ENCODE results near the gene CYSRT1. TPM values are rescaled to one million over a fixed set of nuclear protein-coding genes. Genes with fewer than 3 reads are reported as not detected.

Gene CYSRT1
- total and polyA plus RNA-seq, 2 donors: 0.57 to 2.8 TPM

GRCh38 chr9:137233143-137233980 is 8.4 kb downstream of the CYSRT1 start:
- Histone ChIP-seq H3K27me3 (ENCODE audit: control insufficient read depth in 2 of 2, insufficient read depth in 1 of 2, low read length in 1 of 2) (peaks cover 0 to 71% of the 10 kb centered on the region in 2 donors), H3K4me3 (ENCODE audit: low read length in 2 of 2) (no peak overlapping the region), H3K9me3 (ENCODE audit: control insufficient read depth in 2 of 2, insufficient read depth in 1 of 2, low read length in 1 of 2) (no peaks in the 10 kb centered on the region), H3K36me3 (ENCODE audit: control insufficient read depth in 2 of 2, insufficient read depth in 2 of 2, low read length in 1 of 2) (no peaks in the 10 kb centered on the region), H3K27ac (ENCODE audit: low read depth in 1 of 2, low read length in 1 of 2) (no peak overlapping the region), H3K4me1 (ENCODE audit: control insufficient read depth in 2 of 2, insufficient read depth in 2 of 2, low read length in 2 of 2) (peaks cover 10 to 15% of the 10 kb centered on the region in 2 donors)
- no peak for DNase-seq (ENCODE audit: low read depth in 6 of 9, low spot score in 9 of 9)
- 95% methylated on average over 40 of the region's 40 CpGs for WGBS

- Histone ChIP-seq H3K4me3 (ENCODE audit: low read length in 2 of 2) (no peak overlapping the region), H3K27ac (ENCODE audit: low read depth in 1 of 2, low read length in 1 of 2) (no peak overlapping the region), H3K9me3 (ENCODE audit: control insufficient read depth in 2 of 2, insufficient read depth in 1 of 2, low read length in 1 of 2) (no peaks in the 10 kb centered on the region), H3K36me3 (ENCODE audit: control insufficient read depth in 2 of 2, insufficient read depth in 2 of 2, low read length in 1 of 2) (no peaks in the 10 kb centered on the region), H3K27me3 (ENCODE audit: control insufficient read depth in 2 of 2, insufficient read depth in 1 of 2, low read length in 1 of 2) (peaks cover 0 to 62% of the 10 kb centered on the region in 2 donors), H3K4me1 (ENCODE audit: control insufficient read depth in 2 of 2, insufficient read depth in 2 of 2, low read length in 2 of 2) (peaks cover 10 to 19% of the 10 kb centered on the region in 2 donors)
- WGBS: 87% methylated on average over 40 of the region's 40 CpGs
- no peak for DNase-seq (ENCODE audit: low read depth in 6 of 9, low spot score in 9 of 9)
Measured at GRCh38 chr9:137234055-137234697, 9.2 kb downstream of the CYSRT1 start.

- no peak for DNase-seq (ENCODE audit: low read depth in 6 of 9, low spot score in 9 of 9)
- Histone ChIP-seq H3K27ac (ENCODE audit: low read depth in 1 of 2, low read length in 1 of 2) (no peak overlapping the region), H3K9me3 (ENCODE audit: control insufficient read depth in 2 of 2, insufficient read depth in 1 of 2, low read length in 1 of 2) (no peaks in the 10 kb centered on the region), H3K36me3 (ENCODE audit: control insufficient read depth in 2 of 2, insufficient read depth in 2 of 2, low read length in 1 of 2) (no peaks in the 10 kb centered on the region), H3K4me3 (ENCODE audit: low read length in 2 of 2) (no peak overlapping the region), H3K27me3 (ENCODE audit: control insufficient read depth in 2 of 2, insufficient read depth in 1 of 2, low read length in 1 of 2) (peaks cover 0 to 55% of the 10 kb centered on the region in 2 donors), H3K4me1 (ENCODE audit: control insufficient read depth in 2 of 2, insufficient read depth in 2 of 2, low read length in 2 of 2) (peaks cover 16 to 24% of the 10 kb centered on the region in 2 donors)
- 84% methylated on average over 18 of the region's 18 CpGs for WGBS
Measured at GRCh38 chr9:137234758-137235423, 9.9 kb downstream of the CYSRT1 start.

- WGBS: 85% methylated on average over 35 of the region's 35 CpGs
- H3K36me3 ChIP-seq (ENCODE audit: control insufficient read depth in 2 of 2, insufficient read depth in 2 of 2, low read length in 1 of 2): no peaks in the 10 kb centered on the region
- H3K27me3 ChIP-seq (ENCODE audit: control insufficient read depth in 2 of 2, insufficient read depth in 1 of 2, low read length in 1 of 2): peaks cover 0 to 48% of the 10 kb centered on the region in 2 donors
- DNase-seq (ENCODE audit: low read depth in 6 of 9, low spot score in 9 of 9): no peak
- no peaks in the 10 kb centered on the region for H3K9me3 ChIP-seq (ENCODE audit: control insufficient read depth in 2 of 2, insufficient read depth in 1 of 2, low read length in 1 of 2)
- no peak overlapping the region for H3K27ac ChIP-seq (ENCODE audit: low read depth in 1 of 2, low read length in 1 of 2)
- H3K4me3 ChIP-seq (ENCODE audit: low read length in 2 of 2): no peak overlapping the region
- peaks cover 16 to 27% of the 10 kb centered on the region in 2 donors for H3K4me1 ChIP-seq (ENCODE audit: control insufficient read depth in 2 of 2, insufficient read depth in 2 of 2, low read length in 2 of 2)
Measured at GRCh38 chr9:137235424-137236237, 10.7 kb downstream of the CYSRT1 start.

GRCh38 chr9:137236238-137236935 is 11.4 kb downstream of the CYSRT1 start:
- DNase-seq (ENCODE audit: low read depth in 6 of 9, low spot score in 9 of 9): peak in 8 of 9 donors; percentile 73 to 93 (median 88)
- Histone ChIP-seq H3K27ac (ENCODE audit: low read depth in 1 of 2, low read length in 1 of 2) (peak overlapping the region in 1 of 2 donors; percentile 26), H3K36me3 (ENCODE audit: control insufficient read depth in 2 of 2, insufficient read depth in 2 of 2, low read length in 1 of 2) (no peaks in the 10 kb centered on the region), H3K27me3 (ENCODE audit: control insufficient read depth in 2 of 2, insufficient read depth in 1 of 2, low read length in 1 of 2) (peaks cover 0 to 41% of the 10 kb centered on the region in 2 donors), H3K4me1 (ENCODE audit: control insufficient read depth in 2 of 2, insufficient read depth in 2 of 2, low read length in 2 of 2) (peaks cover 16 to 27% of the 10 kb centered on the region in 2 donors), H3K9me3 (ENCODE audit: control insufficient read depth in 2 of 2, insufficient read depth in 1 of 2, low read length in 1 of 2) (no peaks in the 10 kb centered on the region), H3K4me3 (ENCODE audit: low read length in 2 of 2) (no peak overlapping the region)
- 9% methylated on average over 31 of the region's 31 CpGs for WGBS

GRCh38 chr9:137236936-137237421 is 12.0 kb downstream of the CYSRT1 start:
- Histone ChIP-seq H3K4me1 (ENCODE audit: control insufficient read depth in 2 of 2, insufficient read depth in 2 of 2, low read length in 2 of 2) (peaks cover 19 to 30% of the 10 kb centered on the region in 2 donors), H3K36me3 (ENCODE audit: control insufficient read depth in 2 of 2, insufficient read depth in 2 of 2, low read length in 1 of 2) (peaks cover 0 to 2% of the 10 kb centered on the region in 2 donors), H3K27me3 (ENCODE audit: control insufficient read depth in 2 of 2, insufficient read depth in 1 of 2, low read length in 1 of 2) (peaks cover 0 to 35% of the 10 kb centered on the region in 2 donors), H3K27ac (ENCODE audit: low read depth in 1 of 2, low read length in 1 of 2) (peak overlapping the region in 1 of 2 donors; percentile 26), H3K4me3 (ENCODE audit: low read length in 2 of 2) (no peak overlapping the region), H3K9me3 (ENCODE audit: control insufficient read depth in 2 of 2, insufficient read depth in 1 of 2, low read length in 1 of 2) (no peaks in the 10 kb centered on the region)
- no peak for DNase-seq (ENCODE audit: low read depth in 6 of 9, low spot score in 9 of 9)
- 39% methylated on average over 11 of the region's 11 CpGs for WGBS

- H3K4me1 ChIP-seq (ENCODE audit: control insufficient read depth in 2 of 2, insufficient read depth in 2 of 2, low read length in 2 of 2): peaks cover 28 to 40% of the 10 kb centered on the region in 2 donors
- H3K4me3 ChIP-seq (ENCODE audit: low read length in 2 of 2): no peak overlapping the region
- no peaks in the 10 kb centered on the region for H3K9me3 ChIP-seq (ENCODE audit: control insufficient read depth in 2 of 2, insufficient read depth in 1 of 2, low read length in 1 of 2)
- WGBS: 95% methylated on average over 13 of the region's 13 CpGs
- no peak for DNase-seq (ENCODE audit: low read depth in 6 of 9, low spot score in 9 of 9)
- H3K27me3 ChIP-seq (ENCODE audit: control insufficient read depth in 2 of 2, insufficient read depth in 1 of 2, low read length in 1 of 2): peaks cover 0 to 24% of the 10 kb centered on the region in 2 donors
- H3K36me3 ChIP-seq (ENCODE audit: control insufficient read depth in 2 of 2, insufficient read depth in 2 of 2, low read length in 1 of 2): peaks cover 7 to 12% of the 10 kb centered on the region in 2 donors
- no peak overlapping the region for H3K27ac ChIP-seq (ENCODE audit: low read depth in 1 of 2, low read length in 1 of 2)
Measured at GRCh38 chr9:137237759-137238726, 13.1 kb downstream of the CYSRT1 start.
